Urinary bladder (tissue), 4 donors: Measurements from ENCODE around the gene PIP4K2C. TPM values are rescaled to one million over a fixed set of nuclear protein-coding genes. Genes with fewer than 3 reads are reported as not detected.
"Not testable (repeated sequence)": the region's sequence is repeated elsewhere in the genome, so short reads cannot be mapped to it uniquely, and the experiment has no call there.

Experiments used
- DNase-seq: peaks from one replicate; pipeline ENCODE4 v3.0.0-alpha.2; 2015; ENCODE audit errors: extremely low spot score
- H3K27ac ChIP-seq: one replicate; pipeline ENCODE4 v1.5.1; 2013; ENCODE audit warnings: low read depth, mild to moderate bottlenecking, moderate library complexity
- H3K36me3 ChIP-seq: one replicate; pipeline ENCODE4 v1.6.1; 2013; ENCODE audit warnings: mild to moderate bottlenecking, moderate library complexity; ENCODE audit not compliant: insufficient read depth
- H3K4me1 ChIP-seq: one replicate; pipeline ENCODE4 v1.6.1; 2013; ENCODE audit warnings: mild to moderate bottlenecking, moderate library complexity; ENCODE audit not compliant: insufficient read depth
- H3K4me3 ChIP-seq: one replicate; pipeline ENCODE4 v1.5.1; 2013; ENCODE audit warnings: low read depth, low read length
- WGBS: extraction: QIAGEN DNeasy Blood & Tissue Kit; methylation state at CpG from one replicate; pipeline ENCODE4 v1.1.7; 2013; 5-methylcytosine and 5-hydroxymethylcytosine counted together
- polyA plus RNA-seq: library from polyadenylated mRNA; stranded (reverse); fragments of 200-250 nt; gene quantifications from one replicate; pipeline ENCODE4 v1.2.3, GENCODE V29; 2013
- total RNA-seq: library from RNA; depleted of rRNA; stranded (reverse); fragments of >200 nt; gene quantifications from one replicate; pipeline ENCODE4 v1.2.3, GENCODE V29; 2014
- donor health status: healthy with polysubstance abuse.
- donor health status: healthy.

Gene PIP4K2C
- total and polyA plus RNA-seq, 2 donors, result 9.5 to 26.8 TPM

GRCh38 chr12:57551637-57552305 lies 39.2 kb upstream of the PIP4K2C start:
- 69% methylated on average over 3 of the region's 3 CpGs for WGBS
- no peak for DNase-seq
- H3K4me3 ChIP-seq, result no peak overlapping the region

GRCh38 chr12:57552306-57552651 lies 38.7 kb upstream of the PIP4K2C start:
- Histone ChIP-seq H3K4me1 (no peaks in the 10 kb centered on the region), H3K27ac (no peak overlapping the region), H3K4me3 (no peak overlapping the region), H3K36me3 (no peaks in the 10 kb centered on the region)
- DNase-seq, result no peak
- 64% methylated on average over 2 of the region's 2 CpGs for WGBS

More at GRCh38 chr12:57551637-57552305, 39.2 kb upstream of the PIP4K2C start:
- Histone ChIP-seq H3K36me3 (no peaks in the 10 kb centered on the region), H3K27ac (no peak overlapping the region), H3K4me1 (no peaks in the 10 kb centered on the region)

GRCh38 chr12:57552835-57553313 lies 38.1 kb upstream of the PIP4K2C start:
- Histone ChIP-seq H3K27ac (no peak overlapping the region), H3K36me3 (no peaks in the 10 kb centered on the region), H3K4me1 (no peaks in the 10 kb centered on the region), H3K4me3 (no peak overlapping the region)
- no peak for DNase-seq
- WGBS, result 46% methylated on average over 6 of the region's 6 CpGs

- WGBS, result 50% methylated on average over 7 of the region's 7 CpGs
- H3K36me3 ChIP-seq, result no peaks in the 10 kb centered on the region
- DNase-seq, result no peak
- H3K27ac ChIP-seq, result no peak overlapping the region
- H3K4me3 ChIP-seq, result no peak overlapping the region
- no peaks in the 10 kb centered on the region for H3K4me1 ChIP-seq
These were observed 37.4 kb upstream of the PIP4K2C start for GRCh38 chr12:57553343-57554202.

- Histone ChIP-seq H3K27ac (no peak overlapping the region), H3K4me3 (no peak overlapping the region), H3K4me1 (no peaks in the 10 kb centered on the region), H3K36me3 (no peaks in the 10 kb centered on the region)
- 85% methylated on average over 2 of the region's 2 CpGs for WGBS
- no peak for DNase-seq
These were observed 36.5 kb upstream of the PIP4K2C start for GRCh38 chr12:57554453-57554852.

GRCh38 chr12:57554897-57555296 lies 36.1 kb upstream of the PIP4K2C start:
- H3K27ac ChIP-seq, result no peak overlapping the region
- H3K36me3 ChIP-seq, result no peaks in the 10 kb centered on the region
- no peak overlapping the region for H3K4me3 ChIP-seq
- no peak for DNase-seq
- H3K4me1 ChIP-seq, result no peaks in the 10 kb centered on the region
- WGBS, result 96% methylated on average over 1 of the region's 1 CpG

GRCh38 chr12:57558864-57559263 lies 32.1 kb upstream of the PIP4K2C start:
- 81% methylated on average over 4 of the region's 4 CpGs for WGBS
- no peak for DNase-seq
- H3K4me1 ChIP-seq, result no peaks in the 10 kb centered on the region

GRCh38 chr12:57560516-57560915 lies 30.5 kb upstream of the PIP4K2C start:
- Histone ChIP-seq H3K27ac (no peak overlapping the region), H3K36me3 (no peaks in the 10 kb centered on the region), H3K4me1 (no peaks in the 10 kb centered on the region), H3K4me3 (no peak overlapping the region)
- WGBS, result 83% methylated on average over 2 of the region's 2 CpGs
- DNase-seq, result no peak

More at GRCh38 chr12:57558864-57559263, 32.1 kb upstream of the PIP4K2C start:
- no peaks in the 10 kb centered on the region for H3K36me3 ChIP-seq
- no peak overlapping the region for H3K27ac ChIP-seq
- H3K4me3 ChIP-seq, result no peak overlapping the region

GRCh38 chr12:57561117-57561516 lies 29.9 kb upstream of the PIP4K2C start:
- DNase-seq, H3K4me1 ChIP-seq, H3K4me3 ChIP-seq, H3K36me3 ChIP-seq, H3K27ac ChIP-seq: not testable (repeated sequence)
- 45% methylated on average over 1 of the region's 1 CpG for WGBS

GRCh38 chr12:57563358-57563757 lies 27.6 kb upstream of the PIP4K2C start:
- Histone ChIP-seq H3K27ac (no peak overlapping the region), H3K4me1 (no peaks in the 10 kb centered on the region), H3K4me3 (no peak overlapping the region), H3K36me3 (no peaks in the 10 kb centered on the region)
- 28% methylated on average over 4 of the region's 4 CpGs for WGBS
- no peak for DNase-seq

- Histone ChIP-seq H3K4me3 (no peak overlapping the region), H3K4me1 (no peaks in the 10 kb centered on the region), H3K36me3 (no peaks in the 10 kb centered on the region), H3K27ac (no peak overlapping the region)
- 76% methylated on average over 7 of the region's 7 CpGs for WGBS
- no peak for DNase-seq
These were observed 26.7 kb upstream of the PIP4K2C start for GRCh38 chr12:57564178-57564740.

- no peak for DNase-seq
- no peaks in the 10 kb centered on the region for H3K4me1 ChIP-seq
- no peaks in the 10 kb centered on the region for H3K36me3 ChIP-seq
- H3K27ac ChIP-seq, result no peak overlapping the region
- WGBS, result 63% methylated on average over 6 of the region's 6 CpGs
- H3K4me3 ChIP-seq, result no peak overlapping the region
These were observed 22.2 kb upstream of the PIP4K2C start for GRCh38 chr12:57568838-57569237.

GRCh38 chr12:57569858-57570257 lies 21.1 kb upstream of the PIP4K2C start:
- WGBS, result 88% methylated on average over 18 of the region's 18 CpGs
- Histone ChIP-seq H3K27ac (no peak overlapping the region), H3K4me3 (no peak overlapping the region), H3K36me3 (no peaks in the 10 kb centered on the region), H3K4me1 (no peaks in the 10 kb centered on the region)
- DNase-seq, result no peak

GRCh38 chr12:57570438-57570837 lies 20.6 kb upstream of the PIP4K2C start:
- WGBS, result 84% methylated on average over 13 of the region's 13 CpGs
- not testable (repeated sequence) for H3K27ac ChIP-seq, H3K36me3 ChIP-seq, H3K4me3 ChIP-seq, H3K4me1 ChIP-seq, DNase-seq
